HCT116 (cell line): Measurements from ENCODE around the gene GPRIN1. TPM values are rescaled to one million over a fixed set of nuclear protein-coding genes. Genes with fewer than 3 reads are reported as not detected.

Experiments
- ATAC-seq: fragments of 200-7000 bp; cut with Tn5 transposase; 2 replicates; pipeline ENCODE4 v1.9.1; 2020; ENCODE audit warnings: mild to moderate bottlenecking, moderate library complexity
- BruUV-seq: library from RNA; stranded (reverse); fragments of 400-500 nt; replicated peaks from 2 replicates; lab custom pipeline; 2021; lab: Mats Ljungman, UMichigan
- CTCF ChIA-PET: fragments of 300-600 bp; sonication (Branson Sonifier 250); formaldehyde crosslinking; loops from one replicate; lab custom pipeline; 2021; ENCODE audit warnings: antibody characterized with exemption; lab: Charles Lee
- POLR2A ChIA-PET: fragments of 300-600, 350-600 bp; sonication (Branson Sonifier 250); formaldehyde crosslinking; loops from one replicate; lab custom pipeline; 2021; ENCODE audit warnings: antibody characterized with exemption; lab: Charles Lee
- RAD21 ChIA-PET, 2 experiments: fragments of 300-600 bp; sonication (Branson Sonifier 250); formaldehyde crosslinking; loops; one replicate each; lab custom pipeline; 2023; ENCODE audit warnings: low total read pairs in 2 of 2; ENCODE audit not compliant: uncharacterized antibody in 2 of 2, unreplicated experiment in 2 of 2, low non-redundant PET in 1 of 2; lab: Charles Lee
- DNase-seq: peaks from one replicate; pipeline ENCODE4 v3.0.0-alpha.2; 2010; ENCODE audit warnings: low read depth, low spot score
- H2AFZ ChIP-seq: fragments of 200-600 bp; shearing (Covaris generic), sonication (generic); 2 replicates; pipeline ENCODE4 v1.6.1; 2017; ENCODE audit warnings: low read depth, mixed run types, mixed read lengths, antibody characterized with exemption, low read length; ENCODE audit not compliant: poor library complexity, severe bottlenecking
- H3K27ac ChIP-seq: 2 replicates; pipeline ENCODE4 v1.5.1; 2012; ENCODE audit warnings: low read depth, low read length
- H3K27me3 ChIP-seq: fragments of 200-600 bp; sonication (generic); 2 replicates; pipeline ENCODE4 v1.6.1; 2016; ENCODE audit warnings: mixed run types, low read length, mixed read lengths; ENCODE audit not compliant: insufficient read depth
- H3K36me3 ChIP-seq, 2 experiments: fragments of 200-500 bp in 1 of 2; fragments of 200-600 bp in 1 of 2; sonication (Bioruptor generic) in 1 of 2; sonication (generic) in 1 of 2; 2 replicates each; pipeline versions ENCODE4 v1.5.1 to v1.6.1; 2014 to 2016; ENCODE audit warnings: low read length in 2 of 2, inconsistent platforms in 1 of 2, mixed read lengths in 1 of 2, mixed run types in 1 of 2; ENCODE audit not compliant: insufficient read depth in 2 of 2, control insufficient read depth in 1 of 2
- H3K4me1 ChIP-seq, 2 experiments: fragments of 200-600 bp in 1 of 2; sonication (generic) in 1 of 2; 2 replicates each; pipeline versions ENCODE4 v1.5.1 to v1.6.1; 2012 to 2017; ENCODE audit warnings: low read length in 2 of 2, inconsistent platforms in 1 of 2, mild to moderate bottlenecking in 1 of 2, mixed read lengths in 1 of 2, mixed run types in 1 of 2, moderate library complexity in 1 of 2; ENCODE audit not compliant: insufficient read depth in 2 of 2, control insufficient read depth in 1 of 2
- H3K4me2 ChIP-seq: fragments of 200-600 bp; sonication (generic); 2 replicates; pipeline ENCODE4 v1.6.1; 2017; ENCODE audit warnings: mixed run types, low read length, mixed read lengths
- H3K4me3 ChIP-seq, 2 experiments: fragments of 200-600 bp in 1 of 2; sonication (generic) in 1 of 2; replicated peaks in 1 of 2; 2 replicates each; pipeline ENCODE4 v1.5.1; 2011 to 2016; ENCODE audit warnings: low read length in 2 of 2, control low read depth in 1 of 2, low read depth in 1 of 2, mild to moderate bottlenecking in 1 of 2, mixed read lengths in 1 of 2, mixed run types in 1 of 2
- H3K79me2 ChIP-seq: fragments of 200-600 bp; sonication (generic); 2 replicates; pipeline ENCODE4 v1.6.1; 2017; ENCODE audit warnings: mild to moderate bottlenecking, mixed run types, low read length, moderate library complexity, mixed read lengths; ENCODE audit not compliant: insufficient read depth
- H3K9ac ChIP-seq: fragments of 200-600 bp; sonication (generic); 2 replicates; pipeline ENCODE4 v1.6.1; 2016; ENCODE audit warnings: low read length, mixed read lengths
- H3K9me2 ChIP-seq: fragments of 200-600 bp; sonication (generic), shearing (Covaris generic); 2 replicates; pipeline ENCODE4 v1.6.1; 2017; ENCODE audit warnings: mixed run types, mild to moderate bottlenecking, moderate library complexity; ENCODE audit not compliant: insufficient read depth
- H3K9me3 ChIP-seq, 2 experiments: fragments of 200-500 bp in 1 of 2; fragments of 200-600 bp in 1 of 2; sonication (Bioruptor generic) in 1 of 2; sonication (generic) in 1 of 2; 2 replicates each; pipeline ENCODE4 v1.6.1; 2014 to 2017; ENCODE audit warnings: low read length in 2 of 2, mixed read lengths in 2 of 2, inconsistent platforms in 1 of 2, low read depth in 1 of 2, mild to moderate bottlenecking in 1 of 2, mixed run types in 1 of 2, moderate library complexity in 1 of 2; ENCODE audit not compliant: control insufficient read depth in 1 of 2, insufficient read depth in 1 of 2
- H4K20me1 ChIP-seq: fragments of 200-600 bp; sonication (generic), shearing (Covaris generic); 2 replicates; pipeline ENCODE4 v1.6.1; 2017; ENCODE audit warnings: mixed run types, mild to moderate bottlenecking, moderate library complexity; ENCODE audit not compliant: insufficient read depth
- ATF3 ChIP-seq: IDR thresholded peaks from 2 replicates; pipeline ENCODE4 v1.6.1; 2012
- CTCF ChIP-seq, 3 experiments: fragments of 200-600 bp in 1 of 3; sonication (generic) in 1 of 3; IDR thresholded peaks in 2 of 3; conservative IDR thresholded peaks in 1 of 3; 2 replicates each; pipeline ENCODE4 v1.5.1; 2012 to 2017; ENCODE audit warnings: low read depth in 2 of 3, low read length in 2 of 3, antibody characterized with exemption in 1 of 3, borderline replicate concordance in 1 of 3, control low read depth in 1 of 3, mild to moderate bottlenecking in 1 of 3, mixed read lengths in 1 of 3, mixed run types in 1 of 3, moderate library complexity in 1 of 3; ENCODE audit not compliant: insufficient read depth in 1 of 3
- EGR1 ChIP-seq: IDR thresholded peaks from 2 replicates; pipeline ENCODE4 v1.6.1; 2012; ENCODE audit warnings: low read depth
- EZH2 ChIP-seq: fragments of 200-600 bp; sonication (generic); IDR thresholded peaks from 2 replicates; pipeline ENCODE4 v1.6.1; 2017; ENCODE audit warnings: antibody characterized with exemption, mixed run types
- JUND ChIP-seq: IDR thresholded peaks from 2 replicates; pipeline ENCODE4 v1.6.1; 2012
- MAX ChIP-seq: IDR thresholded peaks from 2 replicates; pipeline ENCODE4 v1.6.1; 2012
- POLR2A ChIP-seq: IDR thresholded peaks from 2 replicates; pipeline ENCODE4 v1.7.0; 2011; ENCODE audit warnings: borderline replicate concordance; ENCODE audit not compliant: insufficient read depth, insufficient read length; ENCODE audit errors: extremely low read depth
- RAD21 ChIP-seq: IDR thresholded peaks from 2 replicates; pipeline ENCODE4 v1.6.1; 2012; ENCODE audit warnings: low read depth, mild to moderate bottlenecking
- YY1 ChIP-seq: IDR thresholded peaks from 2 replicates; pipeline ENCODE4 v1.6.1; 2011; ENCODE audit warnings: low read length, low read depth, moderate library complexity, mild to moderate bottlenecking; ENCODE audit not compliant: insufficient replicate concordance; ENCODE audit errors: extremely low read depth
- intact Hi-C: fragments of 100-400 bp; cut with micrococcal nuclease; formaldehyde crosslinking; loops from 2 replicates; pipeline ENCODE4 v1.10.0; 2022
- total RNA-seq: library from RNA; stranded (reverse); gene quantifications from one replicate; pipeline ENCODE4 v1.2.1, GENCODE V29; 2021; ENCODE audit not compliant: unreplicated experiment
- TF ChIP-seq, protein P1 (sequence below): IDR thresholded peaks from 2 replicates; pipeline ENCODE4 v1.6.1; 2012; ENCODE audit warnings: low read depth

The GPRIN1 gene
- total RNA-seq, 1 experiment from 2014 or later = 14.2 TPM

- no peak overlapping the region for H2AFZ ChIP-seq
- ChIA-PET POLR2A (no interaction called here), CTCF (no interaction called here), RAD21 (no interaction called here)
- H3K9me2 ChIP-seq = no peaks in the 10 kb centered on the region
- no peak overlapping the region for H3K4me3 ChIP-seq
- H3K27me3 ChIP-seq = no peaks in the 10 kb centered on the region
- DNase-seq = no peak
- H3K36me3 ChIP-seq = no peaks in the 10 kb centered on the region; a peak in 1 of 4 replicates
- H3K4me2 ChIP-seq = no peak overlapping the region
- H3K4me1 ChIP-seq = peaks cover 5 to 13% of the 10 kb centered on the region in 2 experiments; a peak in 2 of 4 replicates
- H3K9ac ChIP-seq = no peak overlapping the region
- no peak for ATAC-seq
- no peaks in the 10 kb centered on the region for H4K20me1 ChIP-seq
- TF ChIP-seq JUND = no peak
- no peak for TF ChIP-seq MAX
- no peak for TF ChIP-seq RAD21
- no peak for TF ChIP-seq POLR2A
- no peak for TF ChIP-seq EZH2
- TF ChIP-seq, protein P1, sequence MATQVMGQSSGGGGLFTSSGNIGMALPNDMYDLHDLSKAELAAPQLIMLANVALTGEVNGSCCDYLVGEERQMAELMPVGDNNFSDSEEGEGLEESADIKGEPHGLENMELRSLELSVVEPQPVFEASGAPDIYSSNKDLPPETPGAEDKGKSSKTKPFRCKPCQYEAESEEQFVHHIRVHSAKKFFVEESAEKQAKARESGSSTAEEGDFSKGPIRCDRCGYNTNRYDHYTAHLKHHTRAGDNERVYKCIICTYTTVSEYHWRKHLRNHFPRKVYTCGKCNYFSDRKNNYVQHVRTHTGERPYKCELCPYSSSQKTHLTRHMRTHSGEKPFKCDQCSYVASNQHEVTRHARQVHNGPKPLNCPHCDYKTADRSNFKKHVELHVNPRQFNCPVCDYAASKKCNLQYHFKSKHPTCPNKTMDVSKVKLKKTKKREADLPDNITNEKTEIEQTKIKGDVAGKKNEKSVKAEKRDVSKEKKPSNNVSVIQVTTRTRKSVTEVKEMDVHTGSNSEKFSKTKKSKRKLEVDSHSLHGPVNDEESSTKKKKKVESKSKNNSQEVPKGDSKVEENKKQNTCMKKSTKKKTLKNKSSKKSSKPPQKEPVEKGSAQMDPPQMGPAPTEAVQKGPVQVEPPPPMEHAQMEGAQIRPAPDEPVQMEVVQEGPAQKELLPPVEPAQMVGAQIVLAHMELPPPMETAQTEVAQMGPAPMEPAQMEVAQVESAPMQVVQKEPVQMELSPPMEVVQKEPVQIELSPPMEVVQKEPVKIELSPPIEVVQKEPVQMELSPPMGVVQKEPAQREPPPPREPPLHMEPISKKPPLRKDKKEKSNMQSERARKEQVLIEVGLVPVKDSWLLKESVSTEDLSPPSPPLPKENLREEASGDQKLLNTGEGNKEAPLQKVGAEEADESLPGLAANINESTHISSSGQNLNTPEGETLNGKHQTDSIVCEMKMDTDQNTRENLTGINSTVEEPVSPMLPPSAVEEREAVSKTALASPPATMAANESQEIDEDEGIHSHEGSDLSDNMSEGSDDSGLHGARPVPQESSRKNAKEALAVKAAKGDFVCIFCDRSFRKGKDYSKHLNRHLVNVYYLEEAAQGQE = no peak
- no peak for TF ChIP-seq CTCF (IDR thresholded peaks at IDR 0.05 in 2 of 3, conservative IDR thresholded peaks at IDR 0.05 in 1 of 3; ENCODE audit: borderline replicate concordance in 1 of 3, insufficient read depth in 1 of 3, low read depth in 2 of 3, low read length in 2 of 3)
- TF ChIP-seq EGR1 = no peak
- TF ChIP-seq YY1 = no peak
- no peak for TF ChIP-seq ATF3
- H3K27ac ChIP-seq = no peak overlapping the region
- H3K79me2 ChIP-seq = peaks cover 12% of the 10 kb centered on the region; the same call in 1 of the 2 replicates
- no TSS peak for BruUV-seq
- H3K9me3 ChIP-seq = no peaks in the 10 kb centered on the region
- intact Hi-C loops = loop anchor here (10.0 kb wide), 1 partner anchor 650 kb away; the partner anchor contains the start of genes PRELID1 and RAB24
Measured at GRCh38 chr5:176654856-176655255, 44.9 kb upstream of the GPRIN1 start.
